SK-N-SH (cell line): Measurements from ENCODE around the gene PKNOX2. TPM values are rescaled to one million over a fixed set of nuclear protein-coding genes. Genes with fewer than 3 reads are reported as not detected.
A peak's percentile ranks its signal among the peaks of the same experiment; 100 is the strongest.

ENCODE experiments used
- CTCF ChIA-PET: fragments of 300-600, 350-600 bp; formaldehyde crosslinking; extraction: SDS; loops from one replicate; lab custom pipeline; 2021; lab: Yijun Ruan, JAX
- POLR2A ChIA-PET: fragments of 350-600 bp; sonication (Branson Sonifier 250); formaldehyde crosslinking; extraction: SDS; loops from one replicate; lab custom pipeline; 2020; ENCODE audit warnings: antibody characterized with exemption, inconsistent platforms; lab: Yijun Ruan, JAX
- DNase-seq: peaks from one replicate; pipeline ENCODE4 v3.0.0; 2012
- H2AFZ ChIP-seq: fragments of 200-600 bp; sonication (generic); 2 replicates; pipeline ENCODE4 v1.8.1; 2016; ENCODE audit warnings: antibody characterized with exemption, mild to moderate bottlenecking, low read depth
- H3F3A ChIP-seq: fragments of 200-600 bp; sonication (generic); replicated peaks from 2 replicates; pipeline ENCODE3; 2016; ENCODE audit warnings: antibody characterized with exemption, mild to moderate bottlenecking; ENCODE audit not compliant: insufficient read depth
- H3K27ac ChIP-seq, 2 experiments: fragments of 200-500 bp in 1 of 2; fragments of 200-600 bp in 1 of 2; sonication (Bioruptor generic) in 1 of 2; sonication (generic), shearing (Covaris generic) in 1 of 2; 2 replicates each; pipeline versions ENCODE4 v1.5.1 to v1.6.1; 2014 to 2016; ENCODE audit warnings: low read depth in 2 of 2, inconsistent platforms in 1 of 2, low read length in 1 of 2, mild to moderate bottlenecking in 1 of 2, mixed read lengths in 1 of 2
- H3K27me3 ChIP-seq: fragments of 200-600 bp; sonication (generic), shearing (Covaris generic); 2 replicates; pipeline ENCODE4 v1.6.1; 2016; ENCODE audit warnings: mixed run types; ENCODE audit not compliant: insufficient read depth
- H3K36me3 ChIP-seq, 2 experiments: fragments of 200-500 bp in 1 of 2; fragments of 200-600 bp in 1 of 2; sonication (Bioruptor generic) in 1 of 2; sonication (generic) in 1 of 2; replicated peaks in 1 of 2; 2 replicates each; pipeline versions ENCODE3 to v1.5.1; 2014 to 2016; ENCODE audit warnings: low read length in 1 of 2, mild to moderate bottlenecking in 1 of 2; ENCODE audit not compliant: insufficient read depth in 2 of 2, control insufficient read depth in 1 of 2
- H3K4me1 ChIP-seq, 2 experiments: fragments of 200-500 bp in 1 of 2; fragments of 200-600 bp in 1 of 2; sonication (Bioruptor generic) in 1 of 2; sonication (generic), shearing (Covaris generic) in 1 of 2; 2 replicates each; pipeline versions ENCODE4 v1.5.1 to v1.6.1; 2014 to 2016; ENCODE audit warnings: low read depth in 1 of 2, low read length in 1 of 2, mixed run types in 1 of 2; ENCODE audit not compliant: insufficient read depth in 2 of 2, control insufficient read depth in 1 of 2
- H3K4me2 ChIP-seq: fragments of 200-600 bp; sonication (generic), shearing (Covaris generic); 2 replicates; pipeline ENCODE4 v1.6.1; 2017; ENCODE audit warnings: mixed run types
- H3K4me3 ChIP-seq, 2 experiments: fragments of 200-500 bp in 1 of 2; fragments of 200-600 bp in 1 of 2; sonication (Bioruptor generic) in 1 of 2; sonication (generic), shearing (Covaris generic) in 1 of 2; 2 replicates each; pipeline versions ENCODE4 v1.5.1 to v1.8.1; 2014 to 2016; ENCODE audit warnings: low read depth in 2 of 2, inconsistent platforms in 1 of 2, low read length in 1 of 2, mild to moderate bottlenecking in 1 of 2, mixed read lengths in 1 of 2, moderate library complexity in 1 of 2
- H3K79me2 ChIP-seq: fragments of 200-600 bp; sonication (generic); 2 replicates; pipeline ENCODE4 v1.8.1; 2017; ENCODE audit warnings: mild to moderate bottlenecking; ENCODE audit not compliant: insufficient read depth
- H3K9ac ChIP-seq: fragments of 200-600 bp; sonication (generic); 2 replicates; pipeline ENCODE4 v1.6.1; 2017; ENCODE audit warnings: mixed run types
- H3K9me2 ChIP-seq: fragments of 200-600 bp; sonication (generic); 2 replicates; pipeline ENCODE4 v1.6.1; 2017; ENCODE audit warnings: mixed run types
- H3K9me3 ChIP-seq: fragments of 200-600 bp; sonication (generic); 2 replicates; pipeline ENCODE4 v1.6.1; 2017; ENCODE audit warnings: mixed run types, mild to moderate bottlenecking, moderate library complexity
- H4K20me1 ChIP-seq: fragments of 200-600 bp; sonication (generic); 2 replicates; pipeline ENCODE4 v1.6.1; 2017; ENCODE audit warnings: mild to moderate bottlenecking, mixed run types; ENCODE audit not compliant: insufficient read depth
- ELF1 ChIP-seq: IDR thresholded peaks from 2 replicates; pipeline ENCODE4 v1.4.0; 2012
- RAD21 ChIP-seq: IDR thresholded peaks from 2 replicates; pipeline ENCODE4 v1.6.1; 2012; ENCODE audit warnings: mild to moderate bottlenecking, low read length
- RFX5 ChIP-seq: IDR thresholded peaks from 2 replicates; pipeline ENCODE4 v1.6.1; 2012; ENCODE audit warnings: mild to moderate bottlenecking, improper control_type of control experiment, low read length
- WGBS: methylation state at CpG from one replicate; pipeline ENCODE4 v1.1.6; 2017; ENCODE audit warnings: low lambda C conversion rate; 5-methylcytosine and 5-hydroxymethylcytosine counted together
- polyA plus RNA-seq, 3 experiments: library from polyadenylated mRNA; depleted of rRNA; stranded (reverse); fragments of >200 nt; gene quantifications; 2 replicates each; pipeline ENCODE4 v1.2.3, GENCODE V29; 2012
- small RNA-seq, 7 experiments: library from RNA; depleted of rRNA; stranded (forward); fragments of <200 nt; gene quantifications; one replicate each; pipeline ENCODE3, GENCODE V24; 2012

Gene PKNOX2
- polyA plus RNA-seq, 1 of the 3 experiments (the other 2 are of a cell fraction): 0.02 TPM

GRCh38 chr11:125481531-125481930 lies 317.0 kb downstream of the PKNOX2 start:
- CTCF ChIA-PET: interaction anchor here (0.9 to 1.7 kb wide), 4 partner anchors 8 to 30 kb away, joined by 3 to 7 read pairs (median 6); partner anchors contain the start of gene FEZ1

More at GRCh38 chr11:125481531-125481930, 317.0 kb downstream of the PKNOX2 start:
- H3K27ac ChIP-seq: no peak overlapping the region
- POLR2A ChIA-PET: interaction anchor here (0.7 to 0.8 kb wide), 2 partner anchors 88 to 385 kb away, joined by 3 read pairs; no protein-coding TSS in a partner anchor
- DNase-seq: peak; percentile 40
- no peak overlapping the region for H3K4me3 ChIP-seq
- no peaks in the 10 kb centered on the region for H4K20me1 ChIP-seq
- no peaks in the 10 kb centered on the region for H3K27me3 ChIP-seq
- no peaks in the 10 kb centered on the region for H3K36me3 ChIP-seq
- no peaks in the 10 kb centered on the region for H3K79me2 ChIP-seq
- H3K9me2 ChIP-seq: no peaks in the 10 kb centered on the region
- 53% methylated on average over 3 of the region's 3 CpGs for WGBS
- no peaks in the 10 kb centered on the region for H3F3A ChIP-seq
- peaks cover 0 to 4% of the 10 kb centered on the region in 2 experiments; a peak in 1 of 4 replicates for H3K4me1 ChIP-seq
- no peak overlapping the region for H2AFZ ChIP-seq
- TF ChIP-seq ELF1: no peak
- no peak for TF ChIP-seq RAD21
- no peak for TF ChIP-seq RFX5
- no peaks in the 10 kb centered on the region for H3K9me3 ChIP-seq
- H3K9ac ChIP-seq: no peak overlapping the region
- H3K4me2 ChIP-seq: no peak overlapping the region

Small RNA genes within 50 kb of the gene (small RNA-seq; reads per million reads assigned to genes)
- 0 reads per million in 7 experiments for gene RNU6-321P

Other genes with a start within 250 kb of the PKNOX2 start
- gene HEPN1, start 245.5 kb upstream of the PKNOX2 start, polyA plus RNA-seq (2012; rRNA removed): not detected in 2 replicates
- gene HEPACAM, start 228.7 kb upstream of the PKNOX2 start, polyA plus RNA-seq (2012; rRNA removed): not detected in 2 replicates
- gene CCDC15, start 210.5 kb upstream of the PKNOX2 start, polyA plus RNA-seq (2012; rRNA removed): 0.69 and 0.91 TPM in 2 replicates
- 0.39 and 0.44 TPM in 2 replicates for gene SLC37A2, start 101.4 kb upstream of the PKNOX2 start, polyA plus RNA-seq (2012; rRNA removed)
- 34.8 and 36.2 TPM in 2 replicates for gene TMEM218, start 53.1 kb upstream of the PKNOX2 start, polyA plus RNA-seq (2012; rRNA removed)